GM12875 (cell line): Measurements from ENCODE around the gene HS3ST6.

ENCODE experiments used
- H3K4me3 ChIP-seq: one replicate; pipeline ENCODE4 v1.5.1; 2011; ENCODE audit warnings: low read depth, low read length, control low read depth
- CTCF ChIP-seq: IDR thresholded peaks from 2 replicates; pipeline ENCODE4 v1.5.1; 2011; ENCODE audit warnings: low read depth, mild to moderate bottlenecking, control low read depth, inconsistent platforms, low read length, moderate library complexity, borderline replicate concordance; ENCODE audit not compliant: insufficient read depth

The HS3ST6 gene

DNA sequence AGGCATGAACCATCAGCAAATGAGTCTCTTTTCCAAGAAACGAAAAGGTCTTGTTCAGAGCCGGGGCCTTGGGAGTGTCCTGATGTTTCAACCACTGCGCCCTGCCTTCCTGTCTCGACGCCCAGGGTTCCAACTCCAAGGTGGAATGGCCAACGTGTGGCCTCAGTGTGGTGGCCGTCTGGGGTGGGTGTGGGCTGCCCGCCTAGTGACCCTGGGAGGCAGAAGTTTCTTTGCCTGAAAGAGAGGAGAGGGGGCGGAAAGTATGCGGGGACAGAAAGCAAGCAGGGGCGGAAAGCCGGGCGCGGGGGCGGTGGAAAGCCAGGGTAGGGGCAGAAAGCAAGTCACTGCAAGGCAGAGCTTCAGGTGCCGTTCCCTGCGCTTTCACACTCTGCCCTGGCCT is 20.7 kb upstream of the HS3ST6 start:
- H3K4me3 ChIP-seq, result no peak overlapping the region
- TF ChIP-seq CTCF, result no peak

DNA sequence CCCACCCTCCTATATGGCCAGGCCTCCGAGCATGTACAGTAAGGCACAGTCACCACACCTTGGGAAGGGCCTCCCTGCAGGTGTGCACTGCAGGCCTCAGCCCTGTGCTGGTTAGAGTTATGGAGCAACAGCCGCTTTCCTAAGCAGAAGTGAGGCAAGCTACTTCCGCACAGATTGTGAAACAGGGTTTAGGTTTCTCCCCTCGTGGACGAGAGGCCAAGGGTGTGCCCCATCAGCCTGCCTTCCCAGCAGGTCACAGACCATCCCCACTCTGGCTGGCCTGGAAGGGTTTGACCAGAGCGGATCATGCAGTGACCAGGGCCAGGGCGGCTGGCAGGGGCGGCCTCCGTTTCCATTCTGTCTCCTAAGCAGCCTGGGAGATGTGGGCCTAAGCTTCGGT is 20.1 kb upstream of the HS3ST6 start:
- no peak overlapping the region for H3K4me3 ChIP-seq
- TF ChIP-seq CTCF, result no peak

- no peak for TF ChIP-seq CTCF
- H3K4me3 ChIP-seq, result no peak overlapping the region
Observed at GRCh38 chr16:1936945-1937479, 18.8 kb upstream of the HS3ST6 start.

- H3K4me3 ChIP-seq, result no peak overlapping the region
- TF ChIP-seq CTCF, result no peak
Observed at GRCh38 chr16:1933097-1933661, 15.0 kb upstream of the HS3ST6 start.

GRCh38 chr16:1932050-1933028 is 14.1 kb upstream of the HS3ST6 start:
- no peak for TF ChIP-seq CTCF
- no peak overlapping the region for H3K4me3 ChIP-seq

- H3K4me3 ChIP-seq, result no peak overlapping the region
- TF ChIP-seq CTCF, result no peak
Observed at GRCh38 chr16:1930338-1930720, 12.1 kb upstream of the HS3ST6 start.
